Endodermal cell (in vitro differentiated cells): ENCODE data around the gene GPR148. TPM values are rescaled to one million over a fixed set of nuclear protein-coding genes. Genes with fewer than 3 reads are reported as not detected.

ENCODE experiments used
- DNase-seq: peaks from one replicate; pipeline ENCODE4 v3.0.0-alpha.2; 2017
- H3K27ac ChIP-seq: 2 replicates; pipeline ENCODE4 v1.5.1; 2013; ENCODE audit warnings: mild to moderate bottlenecking, low read depth, low read length, moderate library complexity
- H3K27me3 ChIP-seq: 2 replicates; pipeline ENCODE4 v1.6.1; 2013; ENCODE audit warnings: mild to moderate bottlenecking, low read length, moderate library complexity; ENCODE audit not compliant: insufficient read depth, control insufficient read depth, poor library complexity, severe bottlenecking
- H3K36me3 ChIP-seq: 2 replicates; pipeline ENCODE4 v1.7.0; 2013; ENCODE audit warnings: mild to moderate bottlenecking, low read length, moderate library complexity; ENCODE audit not compliant: control insufficient read depth, insufficient read depth
- H3K4me1 ChIP-seq: one replicate; pipeline ENCODE4 v1.7.0; 2013; ENCODE audit warnings: low read length; ENCODE audit not compliant: control insufficient read depth, insufficient read depth
- H3K4me3 ChIP-seq: 2 replicates; pipeline ENCODE4 v1.5.1; 2013; ENCODE audit warnings: mild to moderate bottlenecking, low read length, moderate library complexity
- H3K9ac ChIP-seq: 2 replicates; pipeline ENCODE4 v1.6.1; 2013; ENCODE audit warnings: mild to moderate bottlenecking, low read length, moderate library complexity; ENCODE audit not compliant: poor library complexity, severe bottlenecking; ENCODE audit errors: extremely low read depth
- H3K9me3 ChIP-seq: 2 replicates; pipeline ENCODE4 v1.6.1; 2013; ENCODE audit warnings: mild to moderate bottlenecking, low read length, moderate library complexity; ENCODE audit not compliant: control insufficient read depth
- H3K27ac Mint-ChIP-seq: 2 replicates; pipeline ENCODE4 v1.8.0; 2020; ENCODE audit warnings: mixed read lengths
- H3K27me3 Mint-ChIP-seq: 2 replicates; pipeline ENCODE4 v1.8.0; 2021; ENCODE audit warnings: mild to moderate bottlenecking, mixed read lengths; ENCODE audit not compliant: insufficient read depth
- H3K36me3 Mint-ChIP-seq: 2 replicates; pipeline ENCODE4 v1.8.0; 2020; ENCODE audit warnings: low read depth, mixed read lengths
- H3K4me1 Mint-ChIP-seq: 2 replicates; pipeline ENCODE4 v1.8.0; 2020; ENCODE audit warnings: mixed read lengths
- H3K4me3 Mint-ChIP-seq: 2 replicates; pipeline ENCODE4 v1.8.0; 2020; ENCODE audit warnings: mild to moderate bottlenecking, moderate library complexity, mixed read lengths
- H3K9me3 Mint-ChIP-seq: 2 replicates; pipeline ENCODE4 v1.8.0; 2020; ENCODE audit warnings: mild to moderate bottlenecking, mixed read lengths
- CTCF ChIP-seq: fragments of 200-600 bp; sonication (generic); conservative IDR thresholded peaks from 2 replicates; pipeline ENCODE4 v1.5.0; 2021; ENCODE audit warnings: antibody characterized with exemption, mild to moderate bottlenecking
- WGBS, 2 experiments: methylation state at CpG; one replicate each; pipeline versions ENCODE4 v1.1.5 to v1.1.7; 2013; ENCODE audit warnings: missing lambda C conversion rate in 2 of 2, mixed read lengths in 1 of 2; ENCODE audit not compliant: insufficient coverage in 1 of 2, insufficient read length in 1 of 2; 5-methylcytosine and 5-hydroxymethylcytosine counted together
- total RNA-seq, 2 donors: library from RNA; stranded (reverse); fragmentation: NEBNext Ultra II Directional in 1 of 2; extraction: Animal tissue kit (Norgen Biotek cat#: 25700) in 1 of 2; gene quantifications; 2 replicates in 1 of 2; 3 replicates in 1 of 2; pipeline ENCODE4 v1.2.1, GENCODE V29; 2021

The GPR148 gene
- total RNA-seq, 2 donors from 2014 or later: not detected

- no peaks in the 10 kb centered on the region for H3K4me1 ChIP-seq
- H3K36me3 ChIP-seq: no peaks in the 10 kb centered on the region
- Mint-ChIP-seq H3K27ac (no peak overlapping the region), H3K36me3 (no peaks in the 10 kb centered on the region), H3K27me3 (peaks cover 35% of the 10 kb centered on the region), H3K4me1 (peaks cover 8% of the 10 kb centered on the region), H3K9me3 (no peaks in the 10 kb centered on the region), H3K4me3 (no peak overlapping the region)
- H3K27ac ChIP-seq: no peak overlapping the region
- WGBS, 2 experiments: 86% methylated on average over 9 to 14 of the region's 14 CpGs
- no peak for DNase-seq
- no peak overlapping the region for H3K4me3 ChIP-seq
- TF ChIP-seq CTCF: no peak
- H3K27me3 ChIP-seq: peaks cover 30% of the 10 kb centered on the region
- no peaks in the 10 kb centered on the region for H3K9me3 ChIP-seq
- H3K9ac ChIP-seq: no peak overlapping the region
Observed at GRCh38 chr2:130760754-130761751, 32.2 kb downstream of the GPR148 start.

DNA sequence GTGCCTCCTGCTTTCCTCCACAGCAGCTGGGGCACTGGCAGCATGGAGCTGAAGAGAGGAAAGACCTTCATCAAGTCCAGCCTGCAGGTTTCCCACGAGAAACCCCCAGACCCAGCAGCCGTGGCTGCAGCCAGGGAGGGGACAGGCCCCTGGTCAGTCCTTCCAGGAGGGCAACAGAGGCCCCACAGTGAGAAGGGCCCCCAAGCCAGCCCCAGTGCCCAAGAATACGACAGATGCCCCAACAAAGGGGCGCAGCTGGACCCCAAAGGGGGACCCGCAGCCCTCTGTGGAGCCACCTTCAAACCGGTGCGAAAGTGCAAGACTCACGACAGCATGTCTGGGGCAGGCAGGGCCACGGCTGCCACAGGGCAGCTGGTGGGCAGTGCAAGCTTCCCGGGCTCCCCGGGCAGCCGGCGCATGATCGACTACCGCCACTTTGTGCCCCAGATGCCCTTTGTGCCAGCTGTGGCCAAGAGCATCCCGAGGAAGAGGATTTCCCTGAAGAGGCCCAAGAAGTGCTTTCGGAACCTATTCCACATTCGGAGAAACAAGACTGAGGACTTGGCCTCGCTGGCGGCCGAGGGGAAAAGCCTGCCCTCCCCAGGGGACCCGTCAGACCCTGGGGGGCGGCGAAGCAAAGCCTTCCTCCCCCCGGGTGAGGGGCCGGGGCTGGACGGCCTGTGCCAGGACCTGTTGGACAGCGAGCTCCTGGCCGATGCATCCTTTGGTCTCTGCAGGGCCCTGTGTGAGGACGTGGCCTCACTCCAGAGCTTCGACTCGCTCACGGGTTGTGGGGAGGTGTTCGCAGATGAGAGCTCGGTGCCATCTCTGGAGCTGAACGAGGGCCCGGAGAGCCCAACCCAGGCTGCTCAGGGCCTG, 33.4 kb downstream of the GPR148 start:
- H3K4me3 ChIP-seq: no peak overlapping the region
- H3K9me3 ChIP-seq: no peaks in the 10 kb centered on the region
- H3K9ac ChIP-seq: no peak overlapping the region
- Mint-ChIP-seq H3K27ac (no peak overlapping the region), H3K4me1 (peaks cover 2% of the 10 kb centered on the region), H3K36me3 (no peaks in the 10 kb centered on the region), H3K27me3 (peaks cover 28% of the 10 kb centered on the region), H3K4me3 (no peak overlapping the region), H3K9me3 (no peaks in the 10 kb centered on the region)
- H3K36me3 ChIP-seq: no peaks in the 10 kb centered on the region
- peaks cover 21% of the 10 kb centered on the region for H3K27me3 ChIP-seq
- TF ChIP-seq CTCF: no peak
- no peak overlapping the region for H3K27ac ChIP-seq
- 90 to 91% methylated on average over 26 to 37 of the region's 37 CpGs for WGBS, 2 experiments
- no peaks in the 10 kb centered on the region for H3K4me1 ChIP-seq
- DNase-seq: no peak

DNA sequence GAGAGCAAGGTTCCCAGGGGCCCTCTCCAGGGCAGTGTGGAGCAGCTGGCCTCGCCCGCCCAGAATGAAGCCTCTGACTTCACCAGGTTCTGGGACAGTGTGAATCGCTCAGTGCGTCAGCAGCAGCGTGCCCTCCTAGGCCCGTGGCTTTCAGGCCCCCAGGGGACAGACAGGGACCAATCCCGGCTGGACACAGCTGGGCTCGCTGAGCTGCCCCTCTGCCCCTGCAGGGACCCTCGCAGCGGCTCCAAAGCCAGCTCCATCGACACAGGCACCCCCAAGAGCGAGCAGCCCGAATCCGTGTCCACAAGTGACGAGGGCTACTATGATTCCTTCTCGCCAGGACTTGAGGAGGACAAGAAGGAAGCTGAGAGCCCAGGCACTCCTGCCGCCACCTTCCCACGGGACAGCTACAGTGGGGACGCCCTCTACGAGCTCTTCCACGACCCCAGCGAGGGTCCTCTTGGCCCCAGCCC, 34.1 kb downstream of the GPR148 start:
- peaks cover 16% of the 10 kb centered on the region for H3K27me3 ChIP-seq
- TF ChIP-seq CTCF: no peak
- Mint-ChIP-seq H3K36me3 (no peaks in the 10 kb centered on the region), H3K27ac (no peak overlapping the region), H3K27me3 (peaks cover 21% of the 10 kb centered on the region), H3K9me3 (no peaks in the 10 kb centered on the region), H3K4me1 (peaks cover under 1% of the 10 kb centered on the region), H3K4me3 (no peak overlapping the region)
- H3K9ac ChIP-seq: no peak overlapping the region
- DNase-seq: no peak
- H3K36me3 ChIP-seq: no peaks in the 10 kb centered on the region
- no peak overlapping the region for H3K27ac ChIP-seq
- H3K4me1 ChIP-seq: no peaks in the 10 kb centered on the region
- no peaks in the 10 kb centered on the region for H3K9me3 ChIP-seq
- WGBS, 2 experiments: 90 to 91% methylated on average over 8 to 22 of the region's 22 CpGs
- no peak overlapping the region for H3K4me3 ChIP-seq
